GM10266 (cell line): ENCODE data around the gene DESI1.
"Not testable (repeated sequence)": the region's sequence is repeated elsewhere in the genome, so short reads cannot be mapped to it uniquely, and the experiment has no call there.

ENCODE experiments used
- DNase-seq: peaks from one replicate; pipeline ENCODE4 v3.0.0; 2012; ENCODE audit errors: extremely low spot score
- CTCF ChIP-seq: IDR thresholded peaks from 2 replicates; pipeline ENCODE4 v1.5.1; 2012; ENCODE audit warnings: mild to moderate bottlenecking, low read depth; ENCODE audit not compliant: control insufficient read depth, insufficient read depth; ENCODE audit errors: missing control alignments

DESI1 gene

GRCh38 chr22:41595703-41596102 is 25.1 kb downstream of the DESI1 start:
- DNase-seq: no peak
- TF ChIP-seq CTCF: no peak

- not testable (repeated sequence) for DNase-seq
These were observed 27.4 kb downstream of the DESI1 start for GRCh38 chr22:41593336-41593960.

- peak; percentile 100 for DNase-seq
- no peak for TF ChIP-seq CTCF
These were observed 31.2 kb downstream of the DESI1 start, which contains the start of gene PMM1 for GRCh38 chr22:41589391-41590241. TSS of gene PMM1 (minus strand) at chr22:41589840. CDS start at chr22:41589805, 35 bp downstream.

GRCh38 chr22:41587347-41587723 is 33.5 kb downstream of the DESI1 start:
- no peak for TF ChIP-seq CTCF
- no peak for DNase-seq

- DNase-seq: no peak
These were observed 34.9 kb downstream of the DESI1 start for GRCh38 chr22:41585898-41586297.

GRCh38 chr22:41584881-41585280 is 36.0 kb downstream of the DESI1 start:
- no peak for TF ChIP-seq CTCF
- DNase-seq: no peak

More at GRCh38 chr22:41585898-41586297, 34.9 kb downstream of the DESI1 start:
- no peak for TF ChIP-seq CTCF

- DNase-seq: no peak
- no peak for TF ChIP-seq CTCF
These were observed 38.1 kb downstream of the DESI1 start for GRCh38 chr22:41582694-41583093.
